Loucy (cell line): ENCODE results near the gene SUCNR1.

Experiments used
- H2AFZ ChIP-seq: fragments of 200-600 bp; sonication (generic); 2 replicates; pipeline ENCODE4 v1.6.0; 2016; ENCODE audit warnings: antibody characterized with exemption, mild to moderate bottlenecking, low read length, moderate library complexity
- H3F3A ChIP-seq: fragments of 200-600 bp; 2 replicates; pipeline ENCODE4 v1.6.0; 2016; ENCODE audit warnings: antibody characterized with exemption, low read depth, mild to moderate bottlenecking
- H3K27me3 ChIP-seq: fragments of 200-600 bp; sonication (generic); 2 replicates; pipeline ENCODE4 v1.6.1; 2014; ENCODE audit warnings: low read length, mild to moderate bottlenecking; ENCODE audit not compliant: insufficient read depth, poor library complexity, severe bottlenecking
- H3K36me3 ChIP-seq: fragments of 200-600 bp; sonication (generic); 2 replicates; pipeline ENCODE4 v1.6.1; 2016; ENCODE audit warnings: low read length; ENCODE audit not compliant: insufficient read depth
- H3K4me1 ChIP-seq: fragments of 200-600 bp; sonication (generic); 2 replicates; pipeline ENCODE4 v1.5.1; 2014; ENCODE audit warnings: low read length, mild to moderate bottlenecking; ENCODE audit not compliant: insufficient read depth, poor library complexity, severe bottlenecking
- H3K4me2 ChIP-seq: fragments of 200-600 bp; sonication (generic); 2 replicates; pipeline ENCODE4 v1.6.0; 2014; ENCODE audit warnings: antibody characterized with exemption, low read length, low read depth, mild to moderate bottlenecking; ENCODE audit not compliant: poor library complexity, severe bottlenecking
- H3K4me3 ChIP-seq: fragments of 200-600 bp; sonication (generic); 2 replicates; pipeline ENCODE4 v1.5.1; 2014; ENCODE audit warnings: low read length, mild to moderate bottlenecking, mixed read lengths; ENCODE audit not compliant: poor library complexity, severe bottlenecking
- H3K79me2 ChIP-seq: fragments of 200-600 bp; sonication (generic); 2 replicates; pipeline ENCODE4 v1.6.1; 2014; ENCODE audit warnings: low read length; ENCODE audit not compliant: insufficient read depth
- H3K9ac ChIP-seq: fragments of 200-600 bp; sonication (generic); 2 replicates; pipeline ENCODE4 v1.6.0; 2014; ENCODE audit warnings: mild to moderate bottlenecking, low read depth, low read length, moderate library complexity; ENCODE audit not compliant: poor library complexity, severe bottlenecking
- H3K9me2 ChIP-seq: fragments of 200-600 bp; sonication (generic); replicated peaks from 2 replicates; pipeline ENCODE4 v1.6.1; 2016; ENCODE audit warnings: low read depth, low read length, mixed read lengths
- H3K9me3 ChIP-seq: fragments of 200-600 bp; sonication (generic); 2 replicates; pipeline ENCODE4 v1.6.1; 2014; ENCODE audit warnings: mild to moderate bottlenecking, antibody characterized with exemption, low read length, low read depth; ENCODE audit not compliant: insufficient read depth
- H4K20me1 ChIP-seq: fragments of 200-600 bp; sonication (generic); 2 replicates; pipeline ENCODE4 v1.6.0; 2014; ENCODE audit warnings: antibody characterized with exemption, low read length, mild to moderate bottlenecking; ENCODE audit not compliant: insufficient read depth, poor library complexity, severe bottlenecking
- CTCF ChIP-seq: fragments of 200-600 bp; sonication (generic); conservative IDR thresholded peaks from 2 replicates; pipeline ENCODE4 v1.5.1; 2014; ENCODE audit warnings: mild to moderate bottlenecking, antibody characterized with exemption, low read length
- EZH2phosphoT487 ChIP-seq: fragments of 200-600 bp; IDR thresholded peaks from 2 replicates; pipeline ENCODE4 v1.6.1; 2018; ENCODE audit warnings: antibody characterized with exemption, mild to moderate bottlenecking, moderate library complexity, borderline replicate concordance

Gene SUCNR1

GRCh38 chr3:151906751-151907150 lies 33.3 kb downstream of the SUCNR1 start:
- Histone ChIP-seq H3K4me1 (peaks cover 43% of the 10 kb centered on the region), H3K27me3 (no peaks in the 10 kb centered on the region), H3K9me3 (peaks cover 8% of the 10 kb centered on the region; the same call in 1 of the 2 replicates), H3K36me3 (no peaks in the 10 kb centered on the region), H2AFZ (no peak overlapping the region), H3K4me2 (no peak overlapping the region), H3K4me3 (no peak overlapping the region), H4K20me1 (no peaks in the 10 kb centered on the region), H3K9me2 (no peaks in the 10 kb centered on the region), H3K9ac (no peak overlapping the region), H3F3A (peaks cover 13% of the 10 kb centered on the region), H3K79me2 (no peaks in the 10 kb centered on the region)
- TF ChIP-seq EZH2phosphoT487 (no peak), CTCF (no peak)

GRCh38 chr3:151908399-151908798 lies 35.0 kb downstream of the SUCNR1 start:
- Histone ChIP-seq H3K27me3 (no peaks in the 10 kb centered on the region), H3K4me1 (peaks cover 32% of the 10 kb centered on the region), H3K9ac (no peak overlapping the region), H4K20me1 (no peaks in the 10 kb centered on the region), H2AFZ (no peak overlapping the region), H3K4me2 (no peak overlapping the region), H3F3A (peaks cover 7% of the 10 kb centered on the region; the same call in 1 of the 2 replicates), H3K4me3 (no peak overlapping the region), H3K9me3 (peaks cover 13% of the 10 kb centered on the region; the same call in 1 of the 2 replicates), H3K36me3 (no peaks in the 10 kb centered on the region), H3K9me2 (no peaks in the 10 kb centered on the region), H3K79me2 (no peaks in the 10 kb centered on the region)
- TF ChIP-seq CTCF, result no peak
- TF ChIP-seq EZH2phosphoT487, result no peak

- no peaks in the 10 kb centered on the region for H4K20me1 ChIP-seq
- H3K36me3 ChIP-seq, result no peaks in the 10 kb centered on the region
- no peak overlapping the region for H2AFZ ChIP-seq
- no peaks in the 10 kb centered on the region for H3K9me2 ChIP-seq
- H3F3A ChIP-seq, result no peaks in the 10 kb centered on the region
- H3K9ac ChIP-seq, result no peak overlapping the region
- no peaks in the 10 kb centered on the region for H3K27me3 ChIP-seq
- H3K4me3 ChIP-seq, result no peak overlapping the region
- no peaks in the 10 kb centered on the region for H3K79me2 ChIP-seq
- H3K4me1 ChIP-seq, result peaks cover 17% of the 10 kb centered on the region
- no peak overlapping the region for H3K4me2 ChIP-seq
- H3K9me3 ChIP-seq, result peaks cover 13% of the 10 kb centered on the region; the same call in 1 of the 2 replicates
- TF ChIP-seq EZH2phosphoT487, result no peak
- TF ChIP-seq CTCF, result no peak
Measured at GRCh38 chr3:151909681-151910405, 36.4 kb downstream of the SUCNR1 start.
